ENCODE results near the gene ADGRA1. TPM values are rescaled to one million over a fixed set of nuclear protein-coding genes. Genes with fewer than 3 reads are reported as not detected.

ADGRA1 gene
- total RNA-seq, 1 experiment from 2014 or later = not detected

- DNase-seq (ENCODE audit: low read depth) = no peak
Measured at GRCh38 chr10:133177380-133178157, 89.8 kb downstream of the ADGRA1 start.

DNA sequence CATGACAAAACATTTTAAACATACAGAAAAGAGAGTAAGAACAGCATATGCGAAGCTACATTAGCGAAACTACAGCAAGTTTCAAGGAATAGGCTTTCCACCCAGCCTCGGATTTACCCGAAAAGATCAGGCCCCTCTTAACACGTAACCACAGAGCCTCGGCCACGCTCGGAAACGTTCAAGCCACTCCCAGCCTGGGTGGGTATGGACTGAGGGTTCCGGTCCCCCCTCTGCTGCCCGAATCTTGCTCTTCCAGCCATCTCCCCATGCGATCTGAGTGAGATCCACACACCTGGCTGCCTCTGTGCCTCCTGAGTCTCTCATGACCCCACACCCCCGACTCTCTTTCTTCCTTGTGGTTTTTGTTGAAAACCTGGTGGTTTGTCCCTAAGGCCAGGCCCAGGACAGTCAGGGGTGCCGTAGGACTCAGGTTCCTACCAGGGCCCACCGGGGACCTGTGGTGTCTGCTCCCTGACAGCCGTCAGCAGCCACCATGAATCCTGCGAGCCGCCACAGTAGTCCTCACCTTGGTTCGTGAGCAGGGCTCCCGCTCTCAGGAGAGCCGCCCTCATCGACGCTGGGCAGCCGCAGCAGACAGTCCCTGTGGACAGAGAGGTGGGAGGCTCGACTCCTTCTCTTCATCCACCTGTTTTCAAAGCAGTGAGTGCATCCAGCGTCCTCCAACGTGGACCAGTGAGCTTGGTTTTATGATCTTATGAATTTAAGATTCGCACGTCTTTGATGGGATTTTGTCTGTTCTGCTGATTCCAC, 90.8 kb downstream of the ADGRA1 start:
- DNase-seq (ENCODE audit: low read depth) = no peak

DNA sequence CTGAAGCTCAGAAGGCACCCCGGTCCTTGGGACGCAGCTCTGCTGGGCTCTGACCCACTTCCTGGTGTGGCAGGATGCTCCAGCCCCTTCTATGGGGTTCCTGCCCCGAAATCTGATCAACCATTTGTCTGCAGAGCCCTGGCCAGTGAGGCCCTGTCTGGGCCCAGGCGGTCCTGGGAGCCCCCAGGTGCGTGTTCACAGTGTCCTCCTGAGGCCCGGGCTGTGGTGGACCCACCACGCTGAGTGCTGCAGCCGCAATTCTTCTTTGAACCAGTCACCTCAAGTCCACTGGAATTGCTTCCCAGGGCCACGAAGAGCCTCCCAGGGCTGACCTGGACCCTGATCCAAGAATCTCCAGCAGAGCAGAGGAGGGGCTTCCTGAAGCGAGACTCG, 91.4 kb downstream of the ADGRA1 start:
- no peak for DNase-seq (ENCODE audit: low read depth)

- no peak for DNase-seq (ENCODE audit: low read depth)
Measured at GRCh38 chr10:133179651-133180050, 91.9 kb downstream of the ADGRA1 start.

DNA sequence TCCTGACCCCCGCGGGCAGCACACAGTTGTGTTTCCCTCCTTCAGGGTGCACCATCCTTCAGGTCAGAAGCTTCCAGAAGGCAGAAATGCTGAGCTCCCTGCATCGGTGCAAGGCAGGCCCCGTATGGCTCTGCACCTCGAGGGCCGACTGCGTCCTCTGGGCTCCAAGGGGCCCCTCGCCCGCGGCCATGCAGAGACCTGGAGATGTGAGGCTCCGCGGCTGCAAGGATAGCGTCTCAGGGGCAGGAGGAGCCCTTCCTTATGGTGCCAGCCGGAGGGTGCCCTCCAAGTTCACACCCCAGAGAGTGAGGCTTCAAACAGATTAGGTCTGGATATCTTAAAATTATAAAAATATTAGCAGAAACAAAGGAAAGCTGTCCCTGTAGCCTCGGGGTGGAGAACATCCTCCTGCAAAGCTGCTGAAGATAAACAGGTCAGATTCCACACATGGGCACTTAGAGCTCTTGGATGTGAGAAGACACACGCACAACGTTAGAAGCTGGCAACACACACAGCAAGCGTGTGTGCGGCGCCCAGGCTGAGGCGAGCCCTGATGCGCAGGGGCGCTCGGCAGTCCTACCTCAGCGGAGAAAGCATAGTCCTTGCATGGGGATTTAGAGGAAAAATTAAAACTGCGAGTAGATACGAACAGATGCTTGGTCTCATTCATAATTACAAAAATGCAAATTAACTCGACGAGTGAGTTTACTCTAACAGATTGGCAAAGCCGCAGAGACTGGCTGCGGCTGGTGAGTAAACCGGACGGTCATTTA, 92.7 kb downstream of the ADGRA1 start:
- DNase-seq (ENCODE audit: low read depth) = no peak

GRCh38 chr10:133180965-133181639, 93.4 kb downstream of the ADGRA1 start:
- no peak for DNase-seq (ENCODE audit: low read depth)

Other genes starting within 250 kb of the ADGRA1 start
- 3.9 and 4.4 TPM in 2 replicates for gene CFAP46, start 145.4 kb upstream of the ADGRA1 start, total RNA-seq (2014; rRNA removed; shearing (Covaris generic))
- not detected in 2 replicates for gene KNDC1, start 72.3 kb downstream of the ADGRA1 start, total RNA-seq (2014; rRNA removed; shearing (Covaris generic))
- not detected in 2 replicates for gene UTF1, start 142.3 kb downstream of the ADGRA1 start, total RNA-seq (2014; rRNA removed; shearing (Covaris generic))
- gene VENTX, start 149.9 kb downstream of the ADGRA1 start, total RNA-seq (2014; rRNA removed; shearing (Covaris generic)) = not detected in 2 replicates
- 2.9 and 6.2 TPM in 2 replicates for gene ADAM8, start 188.9 kb downstream of the ADGRA1 start, total RNA-seq (2014; rRNA removed; shearing (Covaris generic))
- gene TUBGCP2, start 220.9 kb downstream of the ADGRA1 start, total RNA-seq (2014; rRNA removed; shearing (Covaris generic)) = 19.8 and 21.6 TPM in 2 replicates
- gene ZNF511, start 221.0 kb downstream of the ADGRA1 start, total RNA-seq (2014; rRNA removed; shearing (Covaris generic)) = 29.8 and 40.9 TPM in 2 replicates
- not detected in 2 replicates for gene CALY, start 249.0 kb downstream of the ADGRA1 start, total RNA-seq (2014; rRNA removed; shearing (Covaris generic))

Data from Daoy (cell line).